ENCODE results near the gene MEIOB. TPM values are rescaled to one million over a fixed set of nuclear protein-coding genes. Genes with fewer than 3 reads are reported as not detected.
"Not testable (repeated sequence)": the region's sequence is repeated elsewhere in the genome, so short reads cannot be mapped to it uniquely, and the experiment has no call there.

The MEIOB gene
- total RNA-seq, 1 experiment from 2014 or later = not detected

- POLR2A ChIA-PET (ENCODE audit: unreplicated experiment) = no interaction called here
- Histone ChIP-seq H4K20me1 (ENCODE audit: insufficient read depth) (no peaks in the 10 kb centered on the region), H3K4me3 (no peak overlapping the region), H3K9me3 (ENCODE audit: insufficient read depth, low read depth) (no peaks in the 10 kb centered on the region), H3F3A (ENCODE audit: insufficient read depth, low read depth) (no peaks in the 10 kb centered on the region; the same call in 1 of the 2 replicates), H3K36me3 (ENCODE audit: low read depth) (no peaks in the 10 kb centered on the region), H3K9me2 (ENCODE audit: insufficient read depth) (no peaks in the 10 kb centered on the region), H3K79me2 (ENCODE audit: low read depth) (no peaks in the 10 kb centered on the region), H2AFZ (no peak overlapping the region), H3K4me1 (replicated peaks; ENCODE audit: insufficient read depth) (no peaks in the 10 kb centered on the region), H3K4me2 (no peak overlapping the region), H3K27ac (no peak overlapping the region), H3K27me3 (ENCODE audit: insufficient read depth, low read depth) (no peaks in the 10 kb centered on the region)
- DNase-seq = no peak
- intact Hi-C loops (cut with micrococcal nuclease; ENCODE audit: unreplicated experiment) = no loop called here
- BruUV-seq (replicated peaks) = no TSS peak
- TF ChIP-seq CTCF (conservative IDR thresholded peaks at IDR 0.05) = no peak
- TF ChIP-seq EZH2 (IDR thresholded peaks at IDR 0.05; ENCODE audit: low read depth) = no peak
- CTCF ChIA-PET = no interaction called here
Observed at GRCh38 chr16:1807626-1808025, 64.3 kb downstream of the MEIOB start.

DNA sequence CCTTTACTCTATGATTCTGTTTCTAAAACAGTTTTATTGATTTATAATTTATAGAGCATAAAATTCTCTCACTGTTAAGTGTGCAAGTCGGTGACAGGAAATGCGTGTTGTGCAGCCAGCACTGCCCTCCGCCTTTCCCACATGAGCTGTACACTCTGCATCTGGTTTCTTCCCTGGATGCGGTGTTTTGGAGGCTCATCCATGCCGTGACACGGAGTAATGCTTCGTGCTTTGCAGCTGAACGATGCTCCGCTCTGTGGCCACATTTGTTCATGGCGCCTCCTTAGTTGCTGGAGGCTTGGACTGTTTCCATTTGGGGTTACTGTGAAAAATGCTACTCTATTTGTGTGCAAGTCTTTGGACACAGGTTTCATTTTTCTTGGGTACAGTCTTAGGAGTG lies 71.3 kb downstream of the MEIOB start:
- H3K79me2 ChIP-seq (ENCODE audit: low read depth) = no peaks in the 10 kb centered on the region
- no peaks in the 10 kb centered on the region for H3K36me3 ChIP-seq (ENCODE audit: low read depth)
- H3F3A ChIP-seq (ENCODE audit: insufficient read depth, low read depth) = no peaks in the 10 kb centered on the region; the same call in 1 of the 2 replicates
- CTCF ChIA-PET = no interaction called here
- H3K4me1 ChIP-seq (replicated peaks; ENCODE audit: insufficient read depth) = no peaks in the 10 kb centered on the region
- no peak for TF ChIP-seq CTCF (conservative IDR thresholded peaks at IDR 0.05)
- DNase-seq = no peak
- no peaks in the 10 kb centered on the region for H4K20me1 ChIP-seq (ENCODE audit: insufficient read depth)
- no TSS peak for BruUV-seq (replicated peaks)
- no peak overlapping the region for H3K4me3 ChIP-seq
- H2AFZ ChIP-seq = no peak overlapping the region
- no peaks in the 10 kb centered on the region for H3K27me3 ChIP-seq (ENCODE audit: insufficient read depth, low read depth)
- H3K27ac ChIP-seq = no peak overlapping the region
- no peaks in the 10 kb centered on the region for H3K9me2 ChIP-seq (ENCODE audit: insufficient read depth)
- no peak overlapping the region for H3K4me2 ChIP-seq
- H3K9me3 ChIP-seq (ENCODE audit: insufficient read depth, low read depth) = peaks cover 5% of the 10 kb centered on the region; the same call in 1 of the 2 replicates
- intact Hi-C loops (cut with micrococcal nuclease; ENCODE audit: unreplicated experiment) = no loop called here
- POLR2A ChIA-PET (ENCODE audit: unreplicated experiment) = no interaction called here

- POLR2A ChIA-PET (ENCODE audit: unreplicated experiment); H3K9me2 ChIP-seq (ENCODE audit: insufficient read depth); H3K79me2 ChIP-seq (ENCODE audit: low read depth); H3F3A ChIP-seq (ENCODE audit: insufficient read depth, low read depth); DNase-seq; BruUV-seq (replicated peaks); H3K4me2 ChIP-seq; H3K27me3 ChIP-seq (ENCODE audit: insufficient read depth, low read depth); H3K27ac ChIP-seq; H2AFZ ChIP-seq; H4K20me1 ChIP-seq (ENCODE audit: insufficient read depth); H3K36me3 ChIP-seq (ENCODE audit: low read depth); H3K9me3 ChIP-seq (ENCODE audit: insufficient read depth, low read depth); intact Hi-C loops (cut with micrococcal nuclease; ENCODE audit: unreplicated experiment); H3K4me3 ChIP-seq; H3K4me1 ChIP-seq (replicated peaks; ENCODE audit: insufficient read depth): not testable (repeated sequence)
- CTCF ChIA-PET = interaction anchor here (0.6 kb wide), 1 partner anchor 13 kb away, joined by 9 read pairs; no protein-coding TSS in a partner anchor
Observed at GRCh38 chr16:1799263-1799662, 72.7 kb downstream of the MEIOB start.

- no peaks in the 10 kb centered on the region for H4K20me1 ChIP-seq (ENCODE audit: insufficient read depth)
- intact Hi-C loops (cut with micrococcal nuclease; ENCODE audit: unreplicated experiment) = no loop called here
- no peaks in the 10 kb centered on the region for H3K36me3 ChIP-seq (ENCODE audit: low read depth)
- no peaks in the 10 kb centered on the region for H3K4me1 ChIP-seq (replicated peaks; ENCODE audit: insufficient read depth)
- BruUV-seq (replicated peaks) = no TSS peak
- no peaks in the 10 kb centered on the region for H3K9me2 ChIP-seq (ENCODE audit: insufficient read depth)
- peaks cover 5% of the 10 kb centered on the region; the same call in 1 of the 2 replicates for H3K9me3 ChIP-seq (ENCODE audit: insufficient read depth, low read depth)
- no peaks in the 10 kb centered on the region for H3K79me2 ChIP-seq (ENCODE audit: low read depth)
- no peak for DNase-seq
- no peak overlapping the region for H2AFZ ChIP-seq
- H3K4me2 ChIP-seq = no peak overlapping the region
- H3K4me3 ChIP-seq = no peak overlapping the region
- H3K27ac ChIP-seq = no peak overlapping the region
- no peaks in the 10 kb centered on the region for H3F3A ChIP-seq (ENCODE audit: insufficient read depth, low read depth)
- H3K27me3 ChIP-seq (ENCODE audit: insufficient read depth, low read depth) = no peaks in the 10 kb centered on the region
- ChIA-PET CTCF (no interaction called here), POLR2A (ENCODE audit: unreplicated experiment) (no interaction called here)
- TF ChIP-seq EZH2 (IDR thresholded peaks at IDR 0.05; ENCODE audit: low read depth) (no peak), CTCF (conservative IDR thresholded peaks at IDR 0.05) (no peak)
Observed at GRCh38 chr16:1794908-1795666, 76.9 kb downstream of the MEIOB start.
